HG03060 (cell line): ENCODE results near the gene SHROOM3.
"Not testable (repeated sequence)": the region's sequence is repeated elsewhere in the genome, so short reads cannot be mapped to it uniquely, and the experiment has no call there.

ENCODE experiments used
- ATAC-seq: cut with Tn5 transposase; IDR thresholded peaks from one replicate; pipeline ENCODE4 v1.9.1; 2021; ENCODE audit warnings: low read depth, moderate number of reproducible peaks; ENCODE audit not compliant: unreplicated experiment

The SHROOM3 gene

DNA sequence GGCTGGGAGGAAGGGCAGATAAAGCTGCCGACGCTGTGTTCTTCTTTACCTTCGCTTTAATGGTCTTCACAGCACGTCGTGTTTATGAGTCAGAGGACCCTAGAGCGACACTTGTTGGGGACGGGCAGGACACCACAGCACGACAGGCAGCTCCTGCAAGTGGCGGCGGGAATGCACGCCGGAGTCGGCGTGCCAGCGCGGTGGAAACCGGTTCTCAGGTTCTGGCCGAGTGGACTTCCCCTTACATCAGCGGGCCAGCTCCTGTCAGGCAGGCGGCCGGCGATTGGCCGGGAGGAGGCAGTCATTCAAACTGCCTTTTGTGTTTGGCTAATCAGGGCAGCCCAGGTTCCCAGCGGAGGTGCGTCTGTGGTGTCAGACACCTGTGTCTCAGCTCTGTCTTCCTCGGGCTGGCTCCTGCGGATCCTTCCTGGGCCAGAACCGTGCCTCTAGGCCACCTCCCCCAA lies 150.9 kb downstream of the SHROOM3 start:
- ATAC-seq, result no peak

DNA sequence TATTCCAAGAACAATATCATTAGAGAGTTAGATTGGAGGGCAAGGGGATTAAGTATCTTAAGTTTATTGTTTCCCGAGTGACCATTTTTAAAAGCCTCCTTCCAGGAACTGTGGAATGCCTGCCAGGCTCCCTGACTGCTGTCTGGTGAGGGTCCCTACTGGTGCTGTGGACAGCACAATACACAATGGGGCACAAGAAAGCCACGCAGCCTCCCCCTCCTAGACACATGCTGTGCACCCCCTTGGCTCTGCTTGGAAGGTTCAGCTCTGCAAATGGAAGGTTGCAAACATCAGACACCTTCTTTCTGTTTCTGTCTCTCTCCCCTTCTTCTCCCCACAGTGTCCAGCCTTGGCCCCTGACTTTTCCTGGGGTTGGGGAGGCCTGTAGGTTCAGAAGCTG lies 153.2 kb downstream of the SHROOM3 start:
- no peak for ATAC-seq

DNA sequence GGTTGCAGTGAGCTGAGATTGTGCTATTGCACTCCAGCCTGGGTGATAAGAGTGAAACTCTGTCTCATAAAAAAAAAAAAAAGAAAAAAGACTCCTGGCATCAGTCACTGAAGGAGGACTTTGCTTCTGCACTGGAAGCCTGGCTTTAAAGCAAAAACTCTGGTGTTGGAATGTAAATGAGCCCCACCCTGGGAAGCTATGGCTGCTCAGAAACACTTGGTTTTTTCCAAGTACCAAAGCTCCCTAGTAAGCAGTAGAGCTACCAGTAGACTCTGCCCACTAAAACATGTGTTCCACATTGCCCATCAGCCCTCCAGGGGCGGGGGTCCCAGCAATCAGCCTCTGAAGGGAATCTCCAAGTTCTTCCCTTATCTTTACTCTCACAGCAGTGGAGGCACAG lies 154.4 kb downstream of the SHROOM3 start:
- no peak for ATAC-seq

DNA sequence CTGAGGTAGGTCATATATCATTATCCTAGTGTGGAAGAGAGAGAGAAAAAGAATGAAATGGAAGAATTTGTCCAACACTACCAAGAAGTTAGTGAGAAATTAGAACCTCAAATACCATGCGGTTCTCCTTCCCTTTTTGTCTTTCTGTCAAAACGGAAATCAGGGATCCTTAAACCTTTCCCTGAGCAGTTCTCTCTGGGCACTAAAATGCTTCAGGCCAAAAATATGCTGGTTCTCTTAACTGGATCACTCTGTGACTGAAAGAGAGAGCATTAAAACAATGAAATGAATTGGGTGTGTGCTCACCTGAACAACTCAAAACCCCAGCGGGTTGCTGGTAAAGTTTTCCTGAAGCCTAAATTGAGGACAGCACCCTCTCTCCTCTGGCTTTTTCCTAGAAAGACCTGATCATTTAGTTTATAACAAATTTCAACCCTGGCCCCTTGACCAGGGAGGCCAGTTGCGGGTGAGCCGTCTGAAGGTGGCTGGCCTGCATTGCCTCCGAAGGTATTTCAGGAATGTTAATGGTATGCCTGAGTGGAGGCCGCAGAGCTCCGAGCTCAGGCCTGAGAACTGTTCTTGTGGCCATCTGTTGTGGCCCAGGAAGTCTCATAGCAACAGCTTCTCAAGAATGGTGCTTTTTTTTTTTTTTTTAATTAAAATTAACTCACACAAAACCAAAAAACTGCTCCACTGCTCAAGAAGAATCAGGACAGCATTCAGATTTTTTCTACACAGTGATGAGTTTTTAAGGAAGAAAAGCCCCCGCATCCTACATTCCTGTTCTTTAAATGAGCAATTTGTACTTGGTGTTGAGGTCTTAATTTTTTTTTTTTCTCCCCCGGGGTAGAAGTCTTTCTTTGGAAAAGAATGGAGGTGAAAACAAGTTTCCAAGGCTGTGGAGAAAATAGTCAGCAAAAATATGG lies 155.1 kb downstream of the SHROOM3 start:
- ATAC-seq, result no peak

DNA sequence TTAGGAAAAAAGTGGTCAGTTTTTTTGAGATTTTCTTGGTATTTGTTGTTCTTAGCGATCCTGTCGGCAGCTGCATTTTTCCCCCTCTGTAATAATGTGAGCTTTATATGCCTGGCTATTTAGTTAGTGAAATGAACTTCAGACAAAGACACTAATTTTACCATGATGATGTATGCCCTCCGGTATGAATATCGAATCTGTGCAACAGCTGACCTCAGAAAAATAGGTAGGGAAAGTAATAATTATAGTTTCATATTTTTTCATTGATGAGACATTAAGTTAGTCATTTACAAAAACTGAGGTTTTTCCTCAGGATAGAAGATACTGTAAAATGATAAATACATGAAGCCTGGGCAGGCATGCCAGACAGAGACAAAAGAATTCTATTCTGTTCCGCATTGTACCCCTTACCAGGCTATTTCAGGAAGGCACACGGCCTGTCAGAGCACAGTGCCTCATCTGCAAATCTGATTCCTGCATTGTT lies 155.8 kb downstream of the SHROOM3 start:
- no peak for ATAC-seq

DNA sequence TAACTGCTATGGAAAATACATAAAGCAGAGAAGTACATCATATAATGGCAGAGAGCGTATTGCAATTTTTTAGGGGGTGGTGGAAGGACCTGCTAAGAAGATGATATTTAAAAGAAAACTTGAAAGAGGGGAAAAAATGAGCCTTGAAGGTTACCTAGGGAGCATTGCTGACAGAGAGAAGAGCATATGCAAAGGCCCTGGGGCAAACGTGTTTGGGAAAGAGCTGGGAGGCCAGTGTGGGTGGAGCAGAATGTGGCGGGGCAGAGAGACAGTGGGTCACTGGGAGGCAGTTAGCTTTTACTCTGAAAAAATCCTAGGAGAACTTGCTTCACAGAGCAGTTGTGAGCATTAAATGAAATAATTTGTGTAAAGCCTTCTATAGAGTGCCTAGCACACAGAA lies 157.0 kb downstream of the SHROOM3 start:
- ATAC-seq, result no peak

DNA sequence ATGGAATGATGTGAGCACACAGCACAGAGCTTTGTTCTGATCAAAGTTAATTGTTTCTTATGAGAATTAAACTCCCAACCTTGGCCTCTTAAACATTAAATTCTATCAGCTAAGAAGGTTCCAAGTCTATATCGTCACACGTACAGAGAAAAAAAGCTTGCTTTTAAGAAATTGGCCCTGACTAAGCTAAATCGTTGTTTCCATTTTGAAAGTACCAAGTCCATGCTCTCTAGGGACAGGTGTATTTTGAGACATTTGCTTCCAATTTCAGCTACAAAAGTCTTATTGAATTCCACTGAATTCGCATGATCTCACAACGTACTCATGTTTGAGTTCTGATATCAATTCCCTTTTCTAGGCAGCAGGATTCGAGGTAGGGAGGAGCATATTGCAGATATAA lies 157.4 kb downstream of the SHROOM3 start:
- ATAC-seq, result no peak

DNA sequence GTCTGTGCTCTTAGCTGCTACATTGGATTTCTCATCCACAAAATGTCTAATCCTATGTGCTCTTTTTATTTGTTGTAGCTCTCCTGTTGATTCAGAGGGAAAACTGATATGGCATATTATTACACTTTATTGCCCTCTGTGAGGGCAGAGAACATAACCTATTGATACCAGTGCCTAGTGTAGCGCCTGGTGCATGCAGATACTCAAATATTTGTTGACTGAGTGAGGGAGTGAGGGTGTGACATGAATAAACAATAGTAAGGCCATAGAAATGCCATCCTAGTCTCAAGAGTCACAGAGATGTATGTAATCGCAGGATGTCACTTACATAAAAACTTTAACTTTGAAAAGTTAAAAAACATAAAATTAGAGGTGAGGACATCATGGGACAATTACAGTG lies 159.1 kb downstream of the SHROOM3 start:
- no peak for ATAC-seq

DNA sequence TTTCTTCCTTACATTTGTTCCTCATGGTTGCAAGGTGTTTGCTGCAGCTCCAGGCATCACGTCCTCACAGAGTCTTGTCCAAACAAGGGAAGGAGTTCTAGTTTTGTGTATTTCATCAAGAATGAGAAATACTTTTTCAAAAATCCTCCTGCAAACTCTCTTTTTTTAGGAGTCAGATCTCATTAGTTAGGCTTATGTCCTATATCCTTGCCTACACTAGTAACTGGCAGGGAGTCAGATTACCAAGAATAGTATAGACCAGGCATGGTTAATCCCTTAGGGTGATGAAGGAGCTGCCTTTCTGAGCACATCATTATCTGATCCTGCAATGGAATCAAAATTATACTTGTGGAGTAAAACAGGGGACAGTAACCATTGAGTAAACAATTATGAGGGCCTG lies 160.4 kb downstream of the SHROOM3 start:
- ATAC-seq, result no peak

DNA sequence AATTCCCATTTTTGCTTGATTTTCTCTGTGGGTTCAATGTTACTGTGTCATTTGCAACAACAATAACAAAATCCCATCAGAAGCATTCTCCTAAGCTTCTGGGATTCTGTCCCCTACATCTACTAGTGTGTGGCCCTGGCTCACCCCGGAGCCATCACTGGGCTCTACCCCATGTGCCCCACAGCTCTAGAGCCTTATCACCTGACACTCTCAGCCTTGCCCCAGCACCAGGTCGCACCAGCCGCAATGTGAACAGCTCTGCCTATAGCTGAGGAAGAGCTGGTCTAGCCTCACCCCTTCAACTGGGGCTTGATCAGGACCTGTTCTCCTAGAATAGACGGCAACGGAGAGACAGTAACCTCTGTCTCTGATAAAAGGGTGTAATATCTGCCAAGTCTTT lies 161.7 kb downstream of the SHROOM3 start:
- no peak for ATAC-seq

DNA sequence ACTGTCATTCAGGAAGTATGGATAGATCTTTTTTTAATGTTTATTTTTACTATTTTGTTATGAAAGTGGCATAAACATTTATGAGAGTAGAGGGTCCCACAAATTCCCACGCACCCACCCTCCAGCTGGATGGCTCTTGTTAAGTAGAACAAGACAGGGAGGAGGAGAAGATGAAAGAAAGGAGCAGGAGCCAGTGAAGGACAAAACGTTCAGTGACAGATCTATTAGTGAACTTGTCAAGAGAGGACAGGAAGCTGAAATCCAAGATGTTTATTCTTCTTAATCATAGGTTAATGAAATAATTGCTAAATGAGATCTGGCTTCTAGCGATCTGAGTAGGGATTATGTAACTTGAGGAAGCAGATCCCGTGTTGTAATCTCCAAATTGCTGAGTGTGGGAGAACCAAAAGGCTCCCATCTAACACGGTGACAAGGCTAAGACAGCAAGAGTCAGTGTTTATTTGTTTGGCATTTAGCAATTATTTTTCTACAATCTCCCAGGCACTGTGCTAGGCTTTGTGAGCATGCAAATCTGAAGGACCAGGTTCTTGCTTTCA lies 162.5 kb downstream of the SHROOM3 start:
- no peak for ATAC-seq

DNA sequence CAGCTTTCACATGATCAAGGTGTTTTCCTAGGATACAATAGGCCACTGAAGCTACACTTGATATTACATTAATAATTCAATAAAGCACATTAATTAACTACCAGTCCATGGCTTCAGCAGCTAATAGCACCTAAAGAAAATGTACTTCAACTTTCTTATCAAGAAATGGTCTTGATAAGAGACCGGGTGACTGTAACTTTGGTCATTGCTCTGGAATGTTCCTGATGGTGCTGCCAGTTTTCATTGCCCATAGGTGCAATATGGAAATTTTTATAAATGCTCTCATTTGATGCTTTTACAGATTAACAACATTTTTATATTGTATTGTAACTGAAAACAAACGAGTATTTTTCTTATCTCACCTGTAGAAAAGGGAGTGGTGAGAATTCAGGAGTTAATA lies 165.4 kb downstream of the SHROOM3 start:
- no peak for ATAC-seq

DNA sequence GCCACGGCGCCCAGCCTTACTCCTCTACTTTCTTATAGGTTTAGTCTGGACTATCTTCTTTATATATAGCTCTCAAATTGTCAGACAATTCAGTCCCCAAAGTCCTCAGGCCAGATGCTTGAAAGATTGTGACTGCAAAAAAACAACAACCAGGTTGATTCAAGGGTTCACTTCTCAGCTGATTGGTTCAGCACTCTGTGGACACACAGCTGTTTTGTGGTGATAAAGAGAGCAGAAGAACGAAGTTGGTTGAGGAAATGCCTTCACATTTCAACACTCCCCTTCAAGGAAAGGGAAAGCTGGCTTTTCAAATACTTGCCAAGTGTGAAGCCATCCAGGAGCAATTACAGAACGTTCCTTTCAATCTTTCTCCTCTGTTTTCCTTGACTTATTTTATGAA lies 166.8 kb downstream of the SHROOM3 start:
- no peak for ATAC-seq

DNA sequence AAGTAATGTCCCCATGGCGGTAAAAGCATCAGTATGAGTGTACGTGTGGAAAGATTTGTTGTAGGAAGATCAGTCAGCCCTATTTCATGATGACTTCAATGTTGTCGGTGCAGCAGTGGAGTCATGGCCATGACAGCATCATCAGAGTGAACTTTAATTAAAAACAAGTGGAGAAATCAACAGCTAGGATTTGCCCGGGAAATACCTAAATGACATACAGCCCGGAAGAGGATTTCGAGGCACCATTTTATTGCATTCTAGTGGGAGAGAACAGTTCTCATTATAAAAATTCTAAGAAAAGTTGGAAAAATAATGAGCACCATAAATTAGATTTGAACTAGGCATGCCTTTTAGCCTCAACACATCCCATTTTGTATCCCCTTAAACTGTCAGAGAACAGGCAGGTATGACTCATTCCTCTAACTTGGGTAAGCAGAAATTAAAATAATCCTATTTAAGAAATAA lies 170.1 kb downstream of the SHROOM3 start:
- ATAC-seq, result no peak

DNA sequence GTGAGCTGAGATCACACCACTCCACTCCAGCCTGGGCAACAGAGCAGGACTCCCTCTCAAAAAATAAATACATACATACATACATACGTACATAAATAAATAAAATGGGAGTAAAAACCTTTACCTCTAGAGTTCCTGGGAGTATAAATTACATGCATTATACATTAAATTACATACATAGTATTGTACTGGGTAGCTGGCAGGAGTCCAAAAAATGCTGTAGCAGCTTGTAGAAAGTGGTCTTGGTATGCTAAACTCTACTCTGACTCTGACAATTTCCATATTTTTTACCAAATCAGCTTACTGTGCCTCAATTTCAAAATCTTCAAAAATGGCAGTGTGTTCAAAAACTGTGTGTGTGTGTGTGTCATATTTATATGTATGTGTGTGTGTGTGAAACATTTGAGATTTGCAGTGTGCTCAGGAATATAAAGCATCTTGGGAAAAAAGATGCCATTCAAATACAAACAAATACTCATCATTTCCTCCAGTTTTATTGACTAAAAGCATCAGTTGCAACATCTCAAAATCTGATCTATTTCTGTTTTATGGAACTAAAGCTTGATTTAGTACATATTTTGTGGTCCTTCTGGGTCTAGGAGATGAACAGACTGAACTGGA lies 171.7 kb downstream of the SHROOM3 start:
- no peak for ATAC-seq

DNA sequence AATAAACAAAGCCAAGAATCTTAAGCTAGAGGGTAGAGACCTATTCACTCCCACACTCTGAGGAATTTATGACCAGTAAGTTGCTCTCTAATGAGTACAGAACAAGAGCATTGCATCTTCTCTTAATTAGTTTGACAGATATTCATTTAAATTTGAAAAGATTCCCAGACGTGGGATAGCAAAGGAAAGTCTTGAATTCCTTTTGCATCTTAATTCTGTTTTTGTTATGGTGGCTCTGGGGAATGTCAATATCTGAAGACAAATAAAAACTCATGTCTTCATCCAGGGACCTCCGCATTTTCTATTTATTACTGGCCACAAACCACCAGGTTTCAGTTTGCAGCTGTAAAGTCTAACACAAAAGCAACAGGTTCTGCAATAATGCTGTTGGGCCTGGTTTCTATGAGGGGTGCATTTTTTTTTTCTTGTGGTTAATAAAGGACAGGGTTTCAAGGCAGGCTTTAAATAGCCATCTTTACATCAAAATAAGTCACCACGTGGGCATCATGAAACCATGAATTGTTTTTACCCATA lies 172.3 kb downstream of the SHROOM3 start:
- ATAC-seq, result peak; percentile 81

DNA sequence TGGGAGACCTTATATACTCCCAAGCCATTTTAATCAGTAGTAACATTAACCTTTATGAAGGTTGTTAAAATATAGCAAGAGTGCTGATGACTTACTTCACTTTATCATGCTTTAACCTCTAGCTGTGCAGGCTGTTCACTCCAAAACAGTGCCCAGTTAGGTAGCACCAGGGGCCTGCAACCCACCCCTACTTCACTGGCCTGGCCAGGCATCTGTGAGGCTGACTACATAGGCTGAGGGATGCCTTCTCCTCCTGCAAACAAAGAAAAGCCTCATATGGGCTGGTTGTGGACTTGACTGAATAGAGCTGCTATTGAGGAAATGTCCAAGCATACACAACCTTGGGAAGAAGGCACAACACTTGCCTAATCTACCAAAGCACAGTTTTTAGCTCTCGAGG lies 172.8 kb downstream of the SHROOM3 start:
- ATAC-seq, result no peak

DNA sequence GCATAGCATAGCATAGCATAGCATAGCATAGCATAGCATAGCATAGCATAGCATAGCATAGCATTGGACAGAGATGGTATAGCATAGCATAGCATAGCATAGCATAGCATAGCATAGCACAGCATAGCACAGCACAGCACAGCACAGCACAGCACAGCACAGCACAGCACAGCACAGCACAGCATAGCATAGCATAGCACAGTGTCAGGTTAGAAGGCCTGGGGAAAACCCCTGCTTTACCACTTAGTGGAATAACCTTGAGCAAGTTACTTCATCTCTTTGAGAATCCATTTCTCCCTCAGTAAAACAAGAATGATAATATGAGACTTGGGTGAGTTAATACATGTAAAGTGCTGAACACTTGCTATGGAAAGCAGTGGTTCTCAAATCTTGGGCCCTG lies 173.5 kb downstream of the SHROOM3 start:
- ATAC-seq, result not testable (repeated sequence)

DNA sequence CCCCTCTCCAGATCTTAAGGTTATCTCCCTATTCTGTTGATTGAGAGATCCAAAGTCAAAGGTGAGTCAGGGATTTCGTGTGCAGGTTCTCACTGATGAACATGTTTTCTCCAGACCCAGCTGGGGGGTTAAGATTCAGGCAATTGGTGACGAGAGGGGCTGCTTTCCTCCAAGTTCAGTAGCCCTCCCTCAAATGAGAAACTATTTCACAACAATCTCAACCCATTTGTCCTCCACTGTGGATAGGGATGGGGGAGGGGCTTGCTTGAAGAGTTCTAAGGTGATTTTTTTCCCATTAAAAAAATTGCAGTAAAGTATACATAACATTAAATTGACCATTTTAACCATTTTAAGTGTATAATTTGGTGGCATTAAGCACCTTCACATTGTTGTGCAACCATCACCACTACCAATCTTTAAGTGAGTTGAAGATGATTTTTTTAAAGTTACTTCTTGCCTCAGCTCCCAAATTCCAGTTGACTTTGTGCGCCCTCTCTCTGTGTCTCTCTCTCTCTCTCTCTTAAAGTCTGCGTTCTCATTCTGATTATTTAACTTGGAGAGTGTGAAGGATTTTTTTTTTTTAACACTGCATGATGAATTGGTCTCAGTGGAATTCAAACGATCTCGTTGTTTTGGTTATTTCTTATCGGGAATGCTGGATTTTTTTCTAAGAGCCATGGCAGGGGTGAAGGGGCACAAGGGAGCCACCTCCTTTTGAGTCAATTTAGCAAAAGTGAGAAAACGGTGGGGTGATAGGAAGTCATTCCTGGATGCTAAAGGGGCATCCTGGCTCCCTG lies 175.9 kb downstream of the SHROOM3 start:
- ATAC-seq, result no peak

DNA sequence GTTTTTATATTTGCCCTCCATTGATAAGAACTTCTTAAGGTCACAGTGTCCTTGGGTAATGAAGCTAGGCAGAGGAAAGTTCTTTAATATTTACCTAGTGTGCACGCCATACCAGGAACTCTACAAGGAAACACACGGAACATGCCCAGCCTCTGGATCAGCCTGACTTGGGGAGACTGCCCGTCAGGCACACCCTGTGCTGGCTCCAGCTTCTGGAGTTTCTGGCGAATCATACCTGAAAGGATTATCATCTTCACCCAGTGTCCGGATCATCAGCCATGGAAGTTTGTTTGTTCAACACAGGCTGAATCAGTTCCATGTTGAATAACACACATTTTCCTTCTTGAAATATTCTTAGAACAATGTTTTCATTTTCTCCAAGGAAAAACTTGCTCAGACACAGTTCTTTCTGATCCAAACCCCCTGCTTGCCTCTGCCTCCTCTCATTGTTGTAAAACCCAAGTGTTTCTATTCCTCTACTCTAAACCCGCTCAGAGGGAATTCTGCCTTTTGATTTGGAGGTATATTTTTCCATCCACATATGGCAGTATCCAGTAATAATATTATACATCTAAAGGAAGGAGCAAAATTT lies 176.7 kb downstream of the SHROOM3 start:
- ATAC-seq, result no peak
